Measurements from ENCODE around the gene RCCD1.
A peak's percentile ranks its signal among the peaks of the same experiment; 100 is the strongest.

RCCD1 gene, protein sequence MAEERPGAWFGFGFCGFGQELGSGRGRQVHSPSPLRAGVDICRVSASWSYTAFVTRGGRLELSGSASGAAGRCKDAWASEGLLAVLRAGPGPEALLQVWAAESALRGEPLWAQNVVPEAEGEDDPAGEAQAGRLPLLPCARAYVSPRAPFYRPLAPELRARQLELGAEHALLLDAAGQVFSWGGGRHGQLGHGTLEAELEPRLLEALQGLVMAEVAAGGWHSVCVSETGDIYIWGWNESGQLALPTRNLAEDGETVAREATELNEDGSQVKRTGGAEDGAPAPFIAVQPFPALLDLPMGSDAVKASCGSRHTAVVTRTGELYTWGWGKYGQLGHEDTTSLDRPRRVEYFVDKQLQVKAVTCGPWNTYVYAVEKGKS

GRCh38 chr15:90954712-90955623 lies at the start of gene RCCD1:
RCCD1 (plus strand) TSS chr15:90954884; CDS start chr15:90956735, 1,851 bp downstream.
- peak within 1 kb of the TSS; percentile 75 for H3K4me3 ChIP-seq (replicated peaks; ENCODE audit: low read depth, low read length)
- TF ChIP-seq CTCF (IDR thresholded peaks at IDR 0.05; ENCODE audit: insufficient read depth, low read length, poor library complexity, severe bottlenecking): no peak
- peak; percentile 94 for DNase-seq (ENCODE audit: extremely low read depth, insufficient read length)
- H3K27me3 ChIP-seq (replicated peaks; ENCODE audit: control insufficient read depth, insufficient read depth, low read length): no peaks in the 10 kb centered on the region
- H3K36me3 ChIP-seq (ENCODE audit: control insufficient read depth, insufficient read depth, low read length): peaks cover 28% of the 10 kb centered on the region

GRCh38 chr15:90905306-90906180 lies 49.1 kb upstream of the RCCD1 start:
- DNase-seq (ENCODE audit: extremely low read depth, insufficient read length): no peak
- no peak for TF ChIP-seq CTCF (IDR thresholded peaks at IDR 0.05; ENCODE audit: insufficient read depth, low read length, poor library complexity, severe bottlenecking)
- Histone ChIP-seq H3K27me3 (replicated peaks; ENCODE audit: control insufficient read depth, insufficient read depth, low read length) (no peaks in the 10 kb centered on the region), H3K4me3 (replicated peaks; ENCODE audit: low read depth, low read length) (no peak overlapping the region), H3K36me3 (ENCODE audit: control insufficient read depth, insufficient read depth, low read length) (peaks cover 40% of the 10 kb centered on the region)

DNA sequence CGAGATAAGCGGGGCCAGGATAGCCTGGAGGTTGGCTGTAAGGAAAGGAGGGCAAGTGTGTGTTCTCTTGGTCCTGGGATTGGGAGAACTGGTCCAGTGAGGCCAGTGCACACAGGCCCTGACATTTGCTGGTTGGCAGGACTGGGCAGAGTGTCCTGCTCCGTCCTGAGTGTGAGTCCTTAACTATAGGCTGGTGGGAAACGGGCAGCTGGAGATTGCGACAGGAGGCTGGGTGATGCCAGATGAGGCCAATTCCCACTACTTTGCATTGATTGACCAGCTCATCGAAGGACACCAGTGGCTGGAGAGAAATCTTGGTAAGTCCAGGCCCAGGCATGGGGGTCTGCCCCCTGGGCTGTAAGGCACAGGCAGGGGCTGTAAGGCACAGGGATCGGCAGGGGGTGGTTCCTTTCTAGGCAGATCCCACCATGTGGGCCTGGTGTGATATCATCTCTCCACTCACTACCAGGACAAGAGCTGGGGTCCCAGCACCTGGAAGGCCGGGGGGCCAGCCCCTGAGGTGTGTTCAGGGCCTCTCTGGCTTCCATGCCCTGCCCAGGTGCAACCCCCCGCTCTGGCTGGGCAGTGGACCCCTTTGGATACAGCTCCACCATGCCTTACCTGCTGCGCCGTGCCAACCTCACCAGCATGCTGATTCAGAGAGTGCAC lies 48.4 kb upstream of the RCCD1 start:
- DNase-seq (ENCODE audit: extremely low read depth, insufficient read length): no peak
- H3K4me3 ChIP-seq (replicated peaks; ENCODE audit: low read depth, low read length): no peak overlapping the region
- H3K27me3 ChIP-seq (replicated peaks; ENCODE audit: control insufficient read depth, insufficient read depth, low read length): no peaks in the 10 kb centered on the region
- peaks cover 47% of the 10 kb centered on the region for H3K36me3 ChIP-seq (ENCODE audit: control insufficient read depth, insufficient read depth, low read length)
- TF ChIP-seq CTCF (IDR thresholded peaks at IDR 0.05; ENCODE audit: insufficient read depth, low read length, poor library complexity, severe bottlenecking): no peak

- DNase-seq (ENCODE audit: extremely low read depth, insufficient read length): no peak
- no peak for TF ChIP-seq CTCF (IDR thresholded peaks at IDR 0.05; ENCODE audit: insufficient read depth, low read length, poor library complexity, severe bottlenecking)
- Histone ChIP-seq H3K36me3 (ENCODE audit: control insufficient read depth, insufficient read depth, low read length) (peaks cover 52% of the 10 kb centered on the region), H3K27me3 (replicated peaks; ENCODE audit: control insufficient read depth, insufficient read depth, low read length) (no peaks in the 10 kb centered on the region), H3K4me3 (replicated peaks; ENCODE audit: low read depth, low read length) (no peak overlapping the region)
Measured at GRCh38 chr15:90907051-90907660, 47.5 kb upstream of the RCCD1 start.

Measured in GM06990 (cell line).